ENCODE data around the gene HNRNPC. TPM values are rescaled to one million over a fixed set of nuclear protein-coding genes. Genes with fewer than 3 reads are reported as not detected.
"Not testable (repeated sequence)": the region's sequence is repeated elsewhere in the genome, so short reads cannot be mapped to it uniquely, and the experiment has no call there.

The HNRNPC gene
- total and polyA plus RNA-seq, 10 of the 15 experiments (the other 5 are each of a cell fraction or from before 2014, with no cell fraction given), result 679 to 1,492 (median 1,262) TPM

DNA sequence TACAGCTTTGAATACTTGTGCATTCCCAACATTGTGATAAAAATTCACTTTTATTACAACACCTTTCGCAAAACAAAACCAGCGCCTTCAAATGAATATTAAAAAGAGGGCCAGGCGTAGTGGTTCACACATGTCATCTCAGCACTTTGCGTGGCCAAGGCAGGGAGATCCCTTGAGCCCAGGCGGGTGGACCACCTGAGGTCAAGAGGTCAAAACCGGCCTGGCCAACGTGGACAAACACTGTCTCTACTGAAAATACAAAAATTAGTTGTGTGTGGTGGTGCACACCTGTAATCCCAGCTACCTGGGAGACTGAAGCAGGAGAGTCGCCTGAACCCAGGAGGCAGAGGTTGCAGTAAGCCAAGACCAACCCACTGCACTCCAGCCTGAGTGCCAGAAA is 42.8 kb downstream of the HNRNPC start:
- no peak overlapping the region for H3K4me3 ChIP-seq
- no peak for DNase-seq (ENCODE audit: low read depth, low spot score)
- H3K27ac ChIP-seq (ENCODE audit: control insufficient read depth, insufficient read depth), result no peak overlapping the region
- no peak overlapping the region for H2AFZ ChIP-seq (ENCODE audit: control insufficient read depth, low read depth, low read length)
- no peak overlapping the region for H3K9ac ChIP-seq (ENCODE audit: control insufficient read depth, insufficient read depth, low read length)
- ChIA-PET CTCF (interaction anchor here (1.0 kb wide), 1 partner anchor 10 kb away, joined by 4 read pairs; no protein-coding TSS in a partner anchor), POLR2A (interaction anchor here (0.6 to 1.0 kb wide), 3 partner anchors 31 to 38 kb away, joined by 4 to 5 read pairs (median 4); no protein-coding TSS in a partner anchor), SMC1A (ENCODE audit: uncharacterized antibody, unreplicated experiment) (interaction anchor here (0.6 to 1.6 kb wide), 2 partner anchors 12 to 18 kb away, joined by 3 read pairs; no protein-coding TSS in a partner anchor), RAD21 (ENCODE audit: unreplicated experiment) (no interaction called here)
- no peak for FAIRE-seq
- no peak overlapping the region for H3K4me2 ChIP-seq (ENCODE audit: control insufficient read depth, insufficient read depth)
- intact Hi-C loops (cut with micrococcal nuclease; ENCODE audit: unreplicated experiment) (no loop called here), in situ Hi-C loops (cut with MboI) (no loop called here)
- no peak for ATAC-seq
- H3K36me3 ChIP-seq (ENCODE audit: control insufficient read depth in 2 of 2, insufficient read depth in 2 of 2, low read length in 1 of 2), result peaks cover 14 to 67% of the 10 kb centered on the region in 2 experiments
- WGBS (ENCODE audit: insufficient coverage, insufficient replicate concordance, low lambda C conversion rate, missing lambda C conversion rate), result 92% methylated on average over 8 of the region's 8 CpGs
- peaks cover 15% of the 10 kb centered on the region for H4K20me1 ChIP-seq (ENCODE audit: control insufficient read depth, insufficient read depth)
- TF ChIP-seq NR2F1 (conservative IDR thresholded peaks at IDR 0.05), result peak; percentile 46; the same call in 1 of the 2 replicates
- TF ChIP-seq SUPT20H (IDR thresholded peaks at IDR 0.05; ENCODE audit: borderline replicate concordance, control insufficient read depth, low read depth, low read length), result no peak
- peaks cover 57% of the 10 kb centered on the region for H3K79me2 ChIP-seq (ENCODE audit: control insufficient read depth, insufficient read depth, low read length)
- H3K4me1 ChIP-seq (ENCODE audit: control insufficient read depth, insufficient read depth, low read length), result no peaks in the 10 kb centered on the region
- BruUV-seq (replicated peaks), result no TSS peak
- no peaks in the 10 kb centered on the region for H3K27me3 ChIP-seq (replicated peaks in 1 of 2; ENCODE audit: control insufficient read depth in 2 of 2, insufficient read depth in 2 of 2, low read length in 1 of 2)
- no peaks in the 10 kb centered on the region for H3K9me3 ChIP-seq (replicated peaks; ENCODE audit: control insufficient read depth, insufficient read depth, low read length)

DNA sequence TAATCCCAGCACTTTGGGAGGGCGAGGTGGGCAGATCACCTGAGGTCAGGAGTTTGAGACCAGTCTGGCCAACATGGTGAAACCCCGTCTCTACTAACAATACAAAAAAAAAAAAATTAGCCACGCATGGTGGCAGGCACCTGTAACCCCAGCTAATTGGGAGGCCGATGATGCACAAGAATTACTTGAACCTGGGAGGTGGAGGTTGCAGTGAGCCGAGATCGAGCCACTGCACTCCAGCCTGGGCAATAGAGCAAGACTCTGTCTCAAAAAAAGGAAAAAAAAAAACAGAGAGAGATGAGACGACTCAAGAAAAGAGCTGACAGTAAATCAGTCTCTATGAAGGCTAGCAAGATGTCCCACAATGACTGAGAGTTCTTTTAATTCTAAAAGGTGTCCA is 44.1 kb downstream of the HNRNPC start:
- H2AFZ ChIP-seq (ENCODE audit: control insufficient read depth, low read depth, low read length); intact Hi-C loops (cut with micrococcal nuclease; ENCODE audit: unreplicated experiment); in situ Hi-C loops (cut with MboI); H3K27me3 ChIP-seq (replicated peaks in 1 of 2; ENCODE audit: control insufficient read depth in 2 of 2, insufficient read depth in 2 of 2, low read length in 1 of 2); CTCF ChIA-PET; POLR2A ChIA-PET; H3K4me3 ChIP-seq; H3K9ac ChIP-seq (ENCODE audit: control insufficient read depth, insufficient read depth, low read length); BruUV-seq (replicated peaks); H3K9me3 ChIP-seq (replicated peaks; ENCODE audit: control insufficient read depth, insufficient read depth, low read length); H3K4me2 ChIP-seq (ENCODE audit: control insufficient read depth, insufficient read depth); FAIRE-seq; H3K4me1 ChIP-seq (ENCODE audit: control insufficient read depth, insufficient read depth, low read length); DNase-seq (ENCODE audit: low read depth, low spot score); SMC1A ChIA-PET (ENCODE audit: uncharacterized antibody, unreplicated experiment); ATAC-seq; H3K27ac ChIP-seq (ENCODE audit: control insufficient read depth, insufficient read depth); RAD21 ChIA-PET (ENCODE audit: unreplicated experiment): not testable (repeated sequence)
- WGBS (ENCODE audit: insufficient coverage, insufficient replicate concordance, low lambda C conversion rate, missing lambda C conversion rate), result 97% methylated on average over 7 of the region's 7 CpGs
- peaks cover 59% of the 10 kb centered on the region for H3K79me2 ChIP-seq (ENCODE audit: control insufficient read depth, insufficient read depth, low read length)
- H4K20me1 ChIP-seq (ENCODE audit: control insufficient read depth, insufficient read depth), result peaks cover 16% of the 10 kb centered on the region
- peaks cover 11 to 66% of the 10 kb centered on the region in 2 experiments for H3K36me3 ChIP-seq (ENCODE audit: control insufficient read depth in 2 of 2, insufficient read depth in 2 of 2, low read length in 1 of 2)

Measured in GM12878 (cell line).